Gastrocnemius medialis (tissue), 4 donors: ENCODE results near the gene NTN3.

Experiments
- POLR2A ChIP-seq, 2 donors: fragments of 450-650 bp; IDR thresholded peaks; one replicate each; pipeline ENCODE4 v1.6.1; 2017; ENCODE audit warnings: antibody characterized with exemption in 2 of 2, mild to moderate bottlenecking in 2 of 2, moderate library complexity in 2 of 2
- TF ChIP-seq, protein P1 (sequence below), 5 experiments: fragments of 450-650 bp in 3 of 5; fragments of 200-600 bp in 2 of 5; sonication (generic) in 2 of 5; IDR thresholded peaks in 4 of 5; conservative IDR thresholded peaks in 1 of 5; 1 replicate in 4 of 5; 2 replicates in 1 of 5; pipeline ENCODE4 v1.5.1; 2016 to 2019; ENCODE audit warnings: antibody characterized with exemption in 5 of 5, mild to moderate bottlenecking in 3 of 5, moderate library complexity in 3 of 5

DNA sequence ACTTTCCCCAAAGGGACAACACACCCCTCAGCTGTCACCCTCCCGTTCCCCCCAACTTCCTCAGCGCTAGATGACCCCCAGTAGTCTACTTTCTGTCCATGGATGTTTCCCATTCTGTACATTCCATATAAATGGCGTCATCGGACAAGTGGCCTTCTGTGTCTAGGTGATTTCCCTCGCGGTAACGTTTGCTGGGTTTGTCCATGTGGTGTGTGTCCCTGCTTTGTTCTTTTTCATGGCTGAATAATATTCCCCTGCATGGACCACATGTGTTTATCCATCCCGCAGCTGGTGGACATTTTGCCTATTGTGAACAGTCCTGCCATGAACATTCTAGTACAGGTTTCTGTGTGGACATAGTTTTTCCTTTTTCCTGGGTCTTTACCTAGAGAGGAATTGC, 18.4 kb upstream of the NTN3 start:
- TF ChIP-seq, protein P1, sequence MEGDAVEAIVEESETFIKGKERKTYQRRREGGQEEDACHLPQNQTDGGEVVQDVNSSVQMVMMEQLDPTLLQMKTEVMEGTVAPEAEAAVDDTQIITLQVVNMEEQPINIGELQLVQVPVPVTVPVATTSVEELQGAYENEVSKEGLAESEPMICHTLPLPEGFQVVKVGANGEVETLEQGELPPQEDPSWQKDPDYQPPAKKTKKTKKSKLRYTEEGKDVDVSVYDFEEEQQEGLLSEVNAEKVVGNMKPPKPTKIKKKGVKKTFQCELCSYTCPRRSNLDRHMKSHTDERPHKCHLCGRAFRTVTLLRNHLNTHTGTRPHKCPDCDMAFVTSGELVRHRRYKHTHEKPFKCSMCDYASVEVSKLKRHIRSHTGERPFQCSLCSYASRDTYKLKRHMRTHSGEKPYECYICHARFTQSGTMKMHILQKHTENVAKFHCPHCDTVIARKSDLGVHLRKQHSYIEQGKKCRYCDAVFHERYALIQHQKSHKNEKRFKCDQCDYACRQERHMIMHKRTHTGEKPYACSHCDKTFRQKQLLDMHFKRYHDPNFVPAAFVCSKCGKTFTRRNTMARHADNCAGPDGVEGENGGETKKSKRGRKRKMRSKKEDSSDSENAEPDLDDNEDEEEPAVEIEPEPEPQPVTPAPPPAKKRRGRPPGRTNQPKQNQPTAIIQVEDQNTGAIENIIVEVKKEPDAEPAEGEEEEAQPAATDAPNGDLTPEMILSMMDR (IDR thresholded peaks at IDR 0.05 in 4 of 5, conservative IDR thresholded peaks at IDR 0.05 in 1 of 5) = no peak
- TF ChIP-seq POLR2A (IDR thresholded peaks at IDR 0.05) = no peak
